HG03060 (cell line): ENCODE results near the gene HTR3D.
"Not testable (repeated sequence)": the region's sequence is repeated elsewhere in the genome, so short reads cannot be mapped to it uniquely, and the experiment has no call there.

ENCODE experiments used
- ATAC-seq: cut with Tn5 transposase; IDR thresholded peaks from one replicate; pipeline ENCODE4 v1.9.1; 2021; ENCODE audit warnings: low read depth, moderate number of reproducible peaks; ENCODE audit not compliant: unreplicated experiment

Gene HTR3D

DNA sequence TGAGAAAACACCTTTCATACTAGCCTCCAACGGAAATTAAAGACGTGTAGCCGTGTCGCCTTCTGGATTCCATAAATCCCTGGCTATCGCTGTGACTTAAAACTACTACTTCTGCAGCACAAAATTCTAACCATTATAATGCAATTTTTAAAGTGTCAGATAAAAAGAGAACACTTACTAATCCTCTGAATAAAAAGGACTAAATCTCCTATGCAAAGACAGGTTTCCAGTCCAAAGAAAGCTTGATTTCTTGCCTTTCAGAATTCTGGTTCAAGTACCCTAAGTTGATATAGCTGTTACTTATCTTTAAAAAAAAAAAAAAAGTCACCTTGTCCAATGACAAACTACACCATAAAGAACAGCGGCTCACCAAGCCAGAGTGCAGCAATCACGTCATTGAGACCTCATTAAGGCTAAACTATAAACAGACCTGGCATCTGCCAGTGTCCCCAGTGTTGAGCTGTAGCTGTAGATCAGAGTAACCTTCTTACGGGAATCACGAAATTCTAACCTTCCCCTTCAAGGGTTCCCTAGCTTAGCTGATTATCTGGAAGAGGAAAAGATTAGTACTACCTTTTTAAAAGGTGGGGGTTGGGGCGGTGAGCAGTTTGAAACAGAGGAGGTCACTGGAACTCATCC is 16.0 kb upstream of the HTR3D start:
- no peak for ATAC-seq

DNA sequence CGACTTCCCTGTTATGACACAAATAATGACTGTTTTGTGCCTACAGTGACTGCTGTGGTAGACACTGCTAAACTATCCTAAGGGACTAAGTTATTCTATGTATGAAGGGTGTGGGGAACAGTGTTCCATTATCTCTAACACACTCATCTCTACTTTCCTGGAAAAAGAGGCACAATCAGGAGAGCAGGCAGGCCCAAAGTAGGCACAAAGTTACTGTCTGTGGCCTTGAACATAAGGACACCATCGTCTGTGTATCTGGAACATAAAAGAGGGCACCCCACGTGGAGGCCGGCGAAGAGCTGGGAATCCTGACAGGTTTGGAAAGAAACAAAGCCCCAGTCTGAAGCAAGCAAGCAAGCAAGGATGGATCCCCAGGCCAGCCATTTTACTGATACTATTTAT is 15.4 kb upstream of the HTR3D start:
- ATAC-seq, result no peak

DNA sequence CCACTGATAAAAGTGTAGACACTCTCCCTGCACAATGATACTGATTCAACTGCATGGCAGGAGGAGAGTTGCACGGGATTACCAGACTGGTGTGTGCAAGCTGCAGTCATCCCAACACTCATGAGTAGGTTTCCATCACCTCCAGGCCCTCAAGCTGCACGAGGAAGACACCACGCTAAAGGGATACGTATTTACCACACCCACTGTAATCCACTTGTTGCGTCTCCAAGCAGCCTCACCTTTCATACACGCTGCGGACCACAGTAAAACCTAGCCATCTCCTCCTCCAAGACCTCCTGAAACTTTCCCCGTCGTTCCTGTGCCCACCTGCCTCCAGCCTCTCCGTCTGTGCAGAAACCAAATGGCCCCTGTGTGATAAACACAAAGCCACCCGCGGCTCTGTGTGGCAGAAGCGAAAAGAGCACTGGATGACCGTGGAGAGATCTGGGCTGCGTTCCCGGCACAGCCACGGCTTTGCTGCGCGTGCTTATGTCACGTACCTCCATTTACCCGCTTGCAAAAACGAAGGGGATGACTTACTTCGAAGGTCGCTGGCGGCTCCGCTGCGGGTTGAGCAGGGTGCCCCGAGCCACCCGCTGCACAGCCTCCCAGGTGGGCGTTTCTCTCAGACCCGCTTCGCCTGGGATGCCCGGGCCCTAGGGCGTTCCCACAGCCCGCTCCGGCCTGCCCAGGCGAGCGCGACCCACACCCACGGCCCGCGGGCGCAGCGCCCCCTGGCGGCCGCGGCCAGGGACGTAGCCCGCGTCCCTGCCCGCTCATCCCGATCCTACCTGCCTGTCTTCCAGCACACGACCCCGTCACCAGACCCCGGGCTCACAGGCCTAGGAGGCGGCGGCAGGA is 14.5 kb upstream of the HTR3D start:
- ATAC-seq, result peak; percentile 17

DNA sequence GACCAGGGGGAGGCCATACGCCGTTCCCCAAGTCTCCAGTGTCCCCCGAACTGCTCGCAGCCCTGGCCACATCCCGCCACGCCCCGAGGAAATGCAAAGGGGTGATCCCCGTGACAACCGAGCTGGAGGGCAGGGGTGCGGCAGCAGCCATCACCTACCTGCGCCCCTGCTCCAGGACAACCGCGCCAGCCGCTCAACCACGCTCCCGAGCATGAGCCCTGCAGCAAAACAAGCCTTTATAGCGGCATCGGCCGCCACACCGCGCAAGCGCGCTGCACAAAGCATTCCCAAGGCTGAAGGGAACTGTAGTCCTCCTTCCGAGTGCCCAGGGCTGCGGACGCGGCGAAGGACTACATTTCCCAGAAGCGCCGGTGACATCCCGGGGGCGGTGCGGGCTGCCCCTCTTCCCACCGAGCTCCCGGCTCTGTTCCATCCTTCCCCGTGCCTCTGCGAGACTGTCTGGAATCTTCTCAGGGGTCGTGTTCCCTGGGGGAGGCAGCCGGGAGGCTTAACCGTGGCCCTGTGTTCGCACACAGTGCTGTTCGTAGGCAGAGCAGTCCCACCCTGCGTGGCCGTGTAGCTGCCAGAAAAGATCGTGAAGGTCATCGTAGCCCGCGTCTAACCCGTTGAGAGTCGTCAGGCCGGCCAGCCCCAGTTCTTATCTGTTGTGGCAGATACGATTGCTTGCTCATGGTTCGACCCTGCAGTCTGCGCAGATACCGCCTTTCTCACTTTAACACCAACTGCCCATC is 13.7 kb upstream of the HTR3D start, which contains the start of gene ABCC5:
Gene ABCC5 (minus strand): TSS at position 213 of the 752 bp plus-strand sequence. CDS start 3,492 bp downstream, outside the sequence.
- peak; percentile 68 for ATAC-seq

DNA sequence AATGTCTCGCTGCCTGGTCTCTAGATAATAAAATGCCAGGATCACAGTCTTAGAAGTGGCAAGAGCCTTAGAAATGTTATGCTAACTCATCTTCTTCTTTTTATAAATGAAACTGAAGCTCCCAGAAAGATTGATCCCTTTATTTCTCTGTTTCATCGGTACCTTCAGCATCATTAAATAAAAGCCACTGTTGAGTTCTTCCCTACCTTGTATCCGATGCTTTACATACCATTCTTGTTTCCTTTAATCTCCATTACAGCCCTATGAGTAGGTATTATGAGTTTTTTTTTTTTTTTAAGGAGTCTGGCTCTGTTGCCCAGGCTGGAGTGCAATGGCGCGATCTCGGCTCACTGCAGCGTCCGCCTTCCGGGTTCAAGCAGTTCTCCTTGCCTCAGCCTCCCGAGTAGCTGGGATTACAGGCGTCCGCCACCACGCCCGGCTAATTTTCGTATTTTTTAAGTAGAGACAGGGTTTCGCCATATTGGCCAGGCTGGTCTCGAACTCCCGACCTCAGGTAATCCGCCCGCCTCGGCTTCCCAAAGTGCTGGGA is 13.0 kb upstream of the HTR3D start:
- no peak for ATAC-seq

DNA sequence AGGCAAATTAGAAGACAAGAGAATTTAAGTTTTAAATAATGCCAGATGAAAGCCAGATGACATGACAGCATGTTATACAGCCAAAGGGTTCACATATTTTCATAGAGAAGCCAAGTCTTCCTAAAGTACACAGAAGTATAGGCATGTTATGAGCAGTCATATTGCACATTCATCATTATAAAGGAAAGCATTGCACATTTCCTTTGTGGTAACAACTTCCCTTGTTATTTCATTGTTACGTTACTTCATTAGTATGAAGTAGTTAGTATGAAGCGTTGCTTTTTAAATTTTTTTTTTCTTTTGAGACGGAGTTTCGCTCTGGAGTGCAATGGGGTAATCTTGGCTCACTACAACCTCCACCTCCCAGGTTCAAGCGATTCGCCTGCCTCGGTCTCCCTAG is 9.2 kb upstream of the HTR3D start:
- no peak for ATAC-seq

DNA sequence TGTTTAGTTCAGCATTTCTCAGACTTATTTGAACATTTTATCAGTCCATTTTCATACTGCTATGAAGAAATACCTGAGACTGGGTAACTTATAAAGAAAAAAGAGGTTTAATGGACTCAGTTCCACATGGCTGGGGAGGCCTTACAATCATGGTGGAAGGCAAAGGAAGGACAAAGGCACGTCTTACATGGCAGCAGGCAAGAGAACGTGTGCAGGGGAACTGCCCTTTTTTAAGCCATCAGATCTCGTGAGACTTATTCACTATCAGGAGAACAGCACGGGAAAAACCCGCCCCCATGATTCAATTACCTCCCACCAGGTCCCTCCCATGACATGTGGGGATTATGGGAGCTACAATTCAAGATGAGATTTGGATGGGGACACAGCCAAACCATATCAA is 6.3 kb upstream of the HTR3D start:
- not testable (repeated sequence) for ATAC-seq

DNA sequence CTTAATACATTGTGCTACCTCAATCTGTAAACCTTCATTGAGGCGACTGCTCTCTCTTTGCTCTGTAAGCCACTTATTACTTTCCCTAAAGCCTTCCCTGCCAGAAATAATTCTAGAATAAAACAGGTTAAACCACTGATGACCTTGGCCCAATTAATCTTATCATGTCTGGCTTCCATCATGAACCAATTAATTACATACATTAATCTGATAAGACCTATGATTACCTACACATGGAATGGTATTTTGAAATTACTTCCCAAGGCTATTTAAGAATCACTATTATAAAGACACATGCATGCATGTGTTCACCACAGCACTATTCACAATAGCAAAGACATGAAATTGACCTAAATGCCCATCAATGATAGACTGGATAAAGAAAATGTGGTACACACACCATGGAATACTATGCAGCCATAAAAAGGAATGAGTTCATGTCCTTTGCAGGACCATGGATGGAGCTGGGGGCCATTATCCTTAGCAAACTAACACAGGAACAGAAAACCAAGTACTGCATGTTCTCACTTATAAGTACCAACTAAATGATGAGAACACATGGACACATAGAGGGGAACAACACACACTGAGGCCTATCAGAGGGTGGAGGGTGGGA is 3.2 kb upstream of the HTR3D start:
- ATAC-seq, result not testable (repeated sequence)

DNA sequence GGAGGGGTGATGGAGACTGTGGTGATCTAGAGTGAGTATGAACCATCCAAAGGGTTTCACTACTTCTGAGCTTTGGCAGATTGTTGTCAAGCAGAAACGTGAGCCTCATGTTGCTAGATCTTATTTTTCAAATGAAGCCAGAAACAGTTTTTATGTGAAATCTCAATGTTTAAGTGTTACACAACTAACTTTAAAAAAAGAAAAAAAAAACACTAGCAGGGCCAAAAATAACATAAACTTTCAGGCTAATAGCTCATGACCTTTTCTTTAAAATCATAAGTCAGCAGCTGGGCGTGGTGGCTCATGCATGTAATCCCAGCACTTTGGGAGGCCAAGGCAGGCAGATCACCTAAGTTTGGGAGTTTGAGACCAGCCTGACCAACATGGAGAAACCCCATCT is 2.1 kb upstream of the HTR3D start:
- ATAC-seq, result no peak

DNA sequence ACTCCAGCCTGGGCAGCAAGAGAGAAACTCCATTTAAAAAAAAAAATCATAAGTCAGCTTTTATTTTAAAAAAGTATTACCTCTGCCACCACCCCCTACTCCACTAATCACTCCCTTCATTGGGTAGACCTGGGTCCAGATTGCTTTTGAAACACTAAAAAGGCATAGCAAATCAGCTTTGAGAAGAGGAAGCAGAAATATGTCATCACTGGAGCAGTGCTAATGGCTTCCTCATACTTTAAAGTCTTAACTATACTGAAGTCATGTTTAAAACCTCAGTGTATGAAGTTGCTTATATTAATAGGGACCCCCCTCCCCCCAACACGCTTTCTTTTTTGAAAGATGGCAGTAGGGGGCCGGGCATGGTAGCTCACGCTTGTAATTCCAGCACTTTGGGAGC is 1.0 kb upstream of the HTR3D start:
- ATAC-seq, result no peak

DNA sequence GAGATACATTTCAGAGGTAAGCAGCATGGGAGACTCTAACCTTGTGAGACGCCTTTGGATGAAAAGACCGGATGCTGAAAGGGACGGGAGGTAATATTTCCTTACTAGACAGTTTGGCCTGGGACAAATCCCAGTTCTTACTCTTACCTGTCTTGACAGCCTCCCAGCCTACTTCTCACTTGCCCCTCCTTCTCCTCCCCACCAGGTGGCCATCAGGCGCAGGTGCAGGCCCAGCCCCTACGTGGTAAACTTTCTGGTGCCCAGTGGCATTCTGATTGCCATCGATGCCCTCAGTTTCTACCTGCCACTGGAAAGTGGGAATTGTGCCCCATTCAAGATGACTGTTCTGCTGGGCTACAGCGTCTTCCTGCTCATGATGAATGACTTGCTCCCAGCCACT is 6.3 kb downstream of the HTR3D start:
- ATAC-seq, result no peak

DNA sequence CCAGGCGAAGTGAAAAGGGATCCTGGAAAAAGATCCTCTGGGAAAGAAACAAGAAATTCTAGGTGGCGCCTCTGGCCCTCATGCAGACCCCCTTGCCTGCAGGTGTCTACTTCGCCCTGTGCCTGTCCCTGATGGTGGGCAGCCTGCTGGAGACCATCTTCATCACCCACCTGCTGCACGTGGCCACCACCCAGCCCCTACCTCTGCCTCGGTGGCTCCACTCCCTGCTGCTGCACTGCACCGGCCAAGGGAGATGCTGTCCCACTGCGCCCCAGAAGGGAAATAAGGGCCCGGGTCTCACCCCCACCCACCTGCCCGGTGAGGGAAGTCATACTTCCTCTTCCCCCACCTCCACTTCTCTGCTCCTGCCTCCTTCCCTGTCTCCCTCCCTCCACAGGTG is 6.8 kb downstream of the HTR3D start:
- ATAC-seq, result not testable (repeated sequence)

DNA sequence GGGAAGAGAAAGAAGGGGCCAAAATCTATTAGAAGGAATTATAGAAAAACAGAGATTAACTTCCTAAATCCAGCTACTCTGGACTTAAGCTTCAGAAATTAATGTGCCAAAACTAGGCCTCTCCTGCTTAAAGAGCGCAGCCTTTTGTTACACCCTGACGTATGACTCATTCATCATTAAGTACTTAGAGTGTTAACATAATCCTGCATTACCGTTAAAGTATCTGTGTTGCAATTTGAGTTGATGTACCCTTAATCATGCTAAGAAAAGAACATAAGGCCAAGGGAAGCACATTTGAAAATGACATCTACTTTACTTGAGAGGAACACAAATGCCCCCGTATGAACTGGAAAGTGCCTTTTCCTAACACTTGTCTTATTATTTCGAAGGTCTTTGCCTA is 7.9 kb downstream of the HTR3D start:
- no peak for ATAC-seq

DNA sequence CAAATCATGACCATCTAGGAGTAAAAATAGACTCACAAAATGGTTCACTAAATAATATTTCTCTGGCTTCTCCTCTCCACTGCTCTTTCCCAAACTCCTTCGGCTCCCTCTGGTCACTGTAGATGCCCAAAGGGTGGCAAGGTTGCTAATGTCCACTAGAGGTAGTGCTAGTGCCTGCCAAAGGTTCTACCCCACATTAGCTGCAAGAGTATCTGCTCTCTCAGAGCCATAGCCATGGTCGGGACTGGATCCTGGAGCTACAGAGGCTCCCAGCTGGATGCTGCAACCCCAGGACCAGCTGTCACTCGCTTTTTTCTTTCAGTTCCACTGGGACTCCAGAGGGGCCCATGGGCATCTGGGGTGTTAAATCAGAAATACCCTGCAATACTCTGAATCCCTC is 8.5 kb downstream of the HTR3D start:
- no peak for ATAC-seq

DNA sequence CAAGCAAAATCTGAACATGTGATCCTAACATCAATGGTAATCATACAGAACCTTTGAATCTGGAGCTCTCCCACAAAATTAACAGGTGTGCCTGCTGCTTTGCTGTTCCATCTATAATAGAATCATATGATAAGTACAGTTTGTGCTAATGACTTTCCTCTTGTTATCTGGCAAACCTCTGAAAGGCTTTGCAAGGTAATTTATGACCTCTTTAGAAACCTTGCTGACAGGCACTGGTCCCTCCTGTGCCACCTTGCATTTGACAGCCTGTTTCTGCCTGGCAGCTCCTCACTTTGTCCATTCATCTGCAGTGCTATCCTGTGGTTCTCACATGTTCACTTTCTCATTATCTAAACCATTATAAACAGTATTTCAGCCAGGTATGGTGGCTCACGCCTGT is 11.1 kb downstream of the HTR3D start:
- no peak for ATAC-seq

DNA sequence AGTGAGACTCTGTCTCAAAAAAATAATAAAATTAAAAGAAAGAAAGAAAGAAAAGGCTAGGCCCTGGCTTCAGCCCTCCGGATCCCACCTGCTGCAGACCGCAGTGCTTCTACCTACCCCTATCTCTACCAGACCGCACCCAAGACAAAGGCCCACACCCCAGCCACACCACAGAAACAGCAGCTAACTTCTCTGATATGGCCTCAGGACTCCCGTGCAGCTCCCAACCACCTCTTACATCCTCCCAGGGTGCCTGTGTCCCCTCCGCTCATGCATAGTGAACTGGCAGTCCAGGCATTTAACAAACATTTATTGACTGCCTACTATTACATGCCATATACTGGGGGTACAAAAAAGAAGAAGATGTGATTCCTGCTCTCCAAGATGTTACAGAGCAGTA is 14.5 kb downstream of the HTR3D start:
- no peak for ATAC-seq

DNA sequence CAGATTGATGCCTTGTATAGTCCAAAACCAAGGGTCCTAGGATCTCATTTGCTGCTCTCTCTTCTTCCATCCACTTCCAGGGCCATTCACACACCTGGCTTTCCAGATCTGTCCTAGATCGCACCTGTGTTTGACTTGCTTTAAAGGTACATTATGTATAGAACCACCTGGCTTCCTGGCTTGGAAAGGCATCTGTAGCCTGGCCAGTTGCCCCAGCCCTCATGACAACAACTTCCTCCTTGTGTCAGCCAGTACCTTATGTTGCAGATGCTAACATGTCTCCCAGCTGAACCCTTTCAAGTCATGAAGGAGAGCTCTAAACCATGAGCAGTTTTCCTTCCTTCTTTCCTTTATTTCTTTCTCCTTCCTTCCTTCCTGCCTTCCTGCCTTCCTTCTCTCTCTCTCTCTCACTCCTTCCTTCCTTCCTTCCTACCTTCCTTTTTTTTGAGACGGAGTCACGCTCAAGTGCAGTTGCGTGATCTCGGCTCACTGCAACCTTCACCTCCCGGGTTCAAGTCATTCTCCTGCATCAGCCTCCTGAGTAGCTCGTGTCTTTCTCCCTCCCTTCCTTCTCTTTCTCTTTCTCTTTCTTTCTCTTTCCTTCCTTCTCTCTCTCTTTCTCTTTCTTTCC is 18.8 kb downstream of the HTR3D start:
- ATAC-seq, result no peak

DNA sequence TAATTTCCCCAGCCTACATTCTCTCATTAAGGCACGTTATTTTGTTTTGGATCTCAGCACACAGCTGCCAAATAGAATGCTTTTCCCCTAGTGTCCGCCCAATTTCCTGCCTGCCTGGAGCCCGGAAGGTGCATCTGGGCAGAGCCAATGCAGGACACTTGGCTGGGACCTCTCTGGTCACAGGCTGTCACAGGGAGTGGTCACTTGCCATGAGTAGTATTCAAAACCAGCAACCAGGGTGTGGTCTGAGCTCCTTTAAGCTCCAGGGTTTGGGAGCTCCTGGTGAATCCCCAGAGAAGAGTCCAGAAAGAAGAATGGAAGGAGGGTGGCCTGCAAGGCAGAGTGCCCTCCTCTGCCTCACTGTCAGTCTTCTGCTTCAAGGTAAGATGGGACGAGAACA is 21.2 kb downstream of the HTR3D start, which contains the start of gene HTR3C:
Gene HTR3C (plus strand): TSS at position 281 of the 400 bp plus-strand sequence. CDS start 34 bp downstream, at position 315.
- no peak for ATAC-seq

DNA sequence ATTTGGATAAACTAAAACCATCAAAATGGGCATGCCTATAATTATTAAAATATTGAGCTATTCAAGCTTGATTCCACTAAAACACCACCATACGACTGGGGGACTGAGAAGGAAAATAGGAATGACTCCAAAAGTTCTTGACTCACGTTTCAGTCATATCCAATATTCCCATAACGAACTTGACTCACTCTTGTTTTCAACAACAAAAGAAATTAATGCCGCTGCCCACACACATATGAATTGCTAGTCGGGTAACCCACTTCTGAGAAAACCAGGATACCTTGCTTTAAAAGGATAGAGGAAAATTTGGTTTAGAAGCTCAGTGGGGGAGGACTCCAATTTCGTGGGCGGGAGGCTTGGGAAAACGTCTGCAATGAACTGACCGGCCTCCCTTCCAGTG is 26.5 kb downstream of the HTR3D start:
- ATAC-seq, result no peak

DNA sequence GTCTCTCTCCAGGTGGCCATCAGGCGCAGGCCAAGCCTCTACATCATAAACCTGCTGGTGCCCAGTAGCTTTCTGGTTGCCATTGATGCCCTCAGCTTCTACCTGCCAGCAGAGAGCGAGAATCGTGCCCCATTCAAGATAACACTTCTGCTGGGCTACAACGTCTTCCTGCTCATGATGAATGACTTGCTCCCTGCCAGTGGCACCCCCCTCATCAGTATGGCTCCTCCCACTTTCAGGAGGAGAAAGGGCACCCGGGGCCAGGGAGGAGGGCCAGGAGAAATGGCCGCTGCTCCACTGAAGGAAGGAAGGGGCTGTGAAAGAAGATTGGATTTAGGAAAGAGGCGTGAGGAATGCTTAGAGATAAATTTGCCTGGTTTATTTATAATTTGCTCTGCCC is 27.9 kb downstream of the HTR3D start:
- ATAC-seq, result no peak
